HK-2 (cell line): Measurements from ENCODE around the gene POMGNT2.
"Not testable (repeated sequence)": the region's sequence is repeated elsewhere in the genome, so short reads cannot be mapped to it uniquely, and the experiment has no call there.

ENCODE experiments used
- DNase-seq: peaks from one replicate; pipeline ENCODE4 v3.0.0-alpha.2; 2018; ENCODE audit not compliant: unreplicated experiment

Gene POMGNT2

GRCh38 chr3:43075904-43076661 is 29.8 kb downstream of the POMGNT2 start:
- no peak for DNase-seq

GRCh38 chr3:43074901-43075689 is 30.8 kb downstream of the POMGNT2 start:
- DNase-seq = no peak

DNA sequence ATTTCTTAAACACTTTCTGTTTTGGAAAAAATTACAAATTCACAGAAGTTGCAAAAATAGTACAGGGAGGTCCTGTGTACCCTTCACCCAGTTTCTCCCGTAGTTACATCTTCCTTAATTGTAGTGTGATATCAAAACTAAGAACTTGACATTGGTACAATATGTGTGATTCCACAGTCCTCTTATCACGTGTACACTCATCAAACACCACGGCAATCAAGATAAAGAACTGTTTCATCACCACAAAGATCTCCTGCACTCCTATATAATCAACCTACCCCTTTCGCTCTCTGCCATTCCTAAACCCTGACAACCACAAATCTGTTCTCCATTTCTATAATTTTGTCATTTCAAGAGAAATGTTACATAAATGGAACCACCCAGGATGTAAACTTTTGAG is 31.4 kb downstream of the POMGNT2 start:
- DNase-seq = no peak

DNA sequence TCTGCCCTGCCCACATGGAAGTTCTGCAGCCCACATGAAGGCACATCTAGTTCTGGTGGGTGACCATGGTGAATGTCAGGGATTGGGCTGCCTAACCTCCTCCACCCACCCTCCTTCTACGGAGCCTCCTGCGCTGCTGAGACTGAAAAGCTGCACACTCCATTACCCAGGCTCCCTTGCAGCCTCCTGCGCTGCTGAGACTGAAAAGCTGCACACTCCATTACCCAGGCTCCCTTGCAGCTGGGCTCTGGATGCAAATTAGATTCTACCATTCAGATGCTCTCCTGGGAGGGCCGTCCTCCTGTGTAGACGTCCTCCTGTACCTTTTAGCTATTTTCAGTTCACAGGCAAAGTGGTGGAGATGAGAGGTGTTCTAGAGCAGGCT is 32.1 kb downstream of the POMGNT2 start:
- DNase-seq = no peak

DNA sequence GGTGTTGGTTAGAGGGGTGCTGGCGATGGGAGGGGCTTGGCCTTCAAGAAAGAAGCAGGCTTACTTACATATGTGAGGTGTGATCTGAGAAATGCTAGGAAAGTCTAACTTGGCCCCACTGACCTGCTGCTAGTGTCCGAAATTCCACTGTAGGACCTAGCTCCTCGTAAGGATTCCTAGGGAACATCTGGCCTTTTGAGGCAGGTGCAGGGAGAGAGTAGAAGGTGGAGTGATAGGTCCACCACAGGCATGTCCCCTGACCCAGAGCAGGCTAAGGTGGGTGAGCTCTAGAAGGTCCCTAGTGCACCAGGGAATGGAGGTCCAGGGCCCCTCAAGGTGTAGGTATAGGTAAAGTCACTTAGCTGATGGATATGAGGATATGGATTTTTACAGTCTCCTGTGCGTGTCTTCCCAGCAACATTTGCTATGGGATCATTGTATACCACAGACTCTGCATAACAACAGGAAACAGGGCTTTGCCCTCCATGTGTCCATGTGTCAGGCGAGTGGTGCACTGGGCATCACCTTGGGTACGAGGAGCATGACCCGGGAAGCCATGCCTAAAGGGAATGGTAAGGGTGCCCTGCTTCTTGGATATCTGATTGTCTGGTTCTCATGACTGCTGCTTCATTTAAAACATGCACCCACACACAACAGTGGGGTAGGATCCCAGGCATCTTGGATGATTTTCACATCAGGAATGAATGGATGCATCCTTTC is 32.6 kb downstream of the POMGNT2 start:
- no peak for DNase-seq

DNA sequence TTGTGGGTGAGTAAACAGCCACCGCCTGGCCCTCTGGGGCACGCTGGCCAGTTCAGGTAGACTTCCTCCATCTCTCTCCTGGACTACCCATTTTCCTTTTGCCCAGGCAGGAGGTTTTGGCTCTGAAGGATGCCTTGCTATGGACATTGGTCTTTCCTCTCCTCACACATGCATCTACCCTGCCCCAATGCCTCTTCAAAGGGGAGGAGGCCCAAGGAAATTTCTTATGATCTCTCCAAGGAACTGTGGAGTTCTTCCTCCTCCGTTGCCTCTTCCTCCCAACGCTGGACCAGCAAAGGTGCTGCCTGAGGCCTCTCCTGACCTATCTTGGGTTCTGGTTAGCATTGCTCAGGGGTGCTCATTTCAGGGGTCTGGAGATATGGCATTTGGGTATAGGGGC is 33.5 kb downstream of the POMGNT2 start:
- no peak for DNase-seq

- no peak for DNase-seq
Measured at GRCh38 chr3:43071313-43071893, 34.5 kb downstream of the POMGNT2 start.

DNA sequence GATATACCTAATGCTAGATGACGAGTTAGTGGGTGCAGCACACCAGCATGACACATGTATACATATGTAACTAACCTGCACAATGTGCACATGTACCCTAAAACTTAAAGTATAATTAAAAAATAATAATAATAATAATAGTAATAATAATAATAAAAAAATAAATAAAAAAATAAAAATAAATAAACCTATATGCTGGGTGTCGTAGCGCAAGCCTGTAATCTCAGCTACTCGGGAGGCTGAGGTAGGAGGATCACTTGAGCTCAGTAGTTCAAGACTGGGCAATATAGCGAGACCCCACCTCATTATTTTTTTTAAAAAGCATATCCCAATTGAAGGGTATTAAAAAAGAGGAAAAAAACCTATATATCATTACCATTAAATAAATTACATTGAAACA is 35.2 kb downstream of the POMGNT2 start:
- DNase-seq = not testable (repeated sequence)

GRCh38 chr3:43063114-43063513 is 42.8 kb downstream of the POMGNT2 start:
- no peak for DNase-seq

- DNase-seq = no peak
Measured at GRCh38 chr3:43062564-43063040, 43.3 kb downstream of the POMGNT2 start.

DNA sequence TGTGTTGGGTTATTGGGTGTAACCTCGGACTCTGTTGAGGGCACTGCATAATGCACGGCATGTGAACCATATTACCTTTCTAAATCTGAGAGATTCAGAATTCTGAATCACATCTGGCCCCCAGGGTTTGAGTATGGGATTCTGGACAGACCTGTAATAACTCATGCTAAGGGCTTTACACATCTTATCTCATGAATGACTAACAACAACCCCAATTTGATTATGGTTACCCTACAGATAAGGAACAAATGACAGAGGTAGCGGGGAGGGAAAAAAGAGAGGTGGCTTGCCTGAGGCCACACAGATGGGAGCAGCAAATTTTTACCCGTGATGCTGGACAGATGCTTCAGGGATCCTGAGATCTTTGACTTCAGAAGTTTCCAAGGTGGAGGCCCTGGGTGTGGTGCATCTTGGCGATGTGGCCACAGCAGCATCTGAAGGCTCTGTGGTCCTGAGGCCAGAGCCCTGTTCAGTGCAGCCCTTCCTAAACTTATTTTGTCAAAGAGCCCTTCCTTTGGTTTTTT is 43.8 kb downstream of the POMGNT2 start:
- no peak for DNase-seq

DNA sequence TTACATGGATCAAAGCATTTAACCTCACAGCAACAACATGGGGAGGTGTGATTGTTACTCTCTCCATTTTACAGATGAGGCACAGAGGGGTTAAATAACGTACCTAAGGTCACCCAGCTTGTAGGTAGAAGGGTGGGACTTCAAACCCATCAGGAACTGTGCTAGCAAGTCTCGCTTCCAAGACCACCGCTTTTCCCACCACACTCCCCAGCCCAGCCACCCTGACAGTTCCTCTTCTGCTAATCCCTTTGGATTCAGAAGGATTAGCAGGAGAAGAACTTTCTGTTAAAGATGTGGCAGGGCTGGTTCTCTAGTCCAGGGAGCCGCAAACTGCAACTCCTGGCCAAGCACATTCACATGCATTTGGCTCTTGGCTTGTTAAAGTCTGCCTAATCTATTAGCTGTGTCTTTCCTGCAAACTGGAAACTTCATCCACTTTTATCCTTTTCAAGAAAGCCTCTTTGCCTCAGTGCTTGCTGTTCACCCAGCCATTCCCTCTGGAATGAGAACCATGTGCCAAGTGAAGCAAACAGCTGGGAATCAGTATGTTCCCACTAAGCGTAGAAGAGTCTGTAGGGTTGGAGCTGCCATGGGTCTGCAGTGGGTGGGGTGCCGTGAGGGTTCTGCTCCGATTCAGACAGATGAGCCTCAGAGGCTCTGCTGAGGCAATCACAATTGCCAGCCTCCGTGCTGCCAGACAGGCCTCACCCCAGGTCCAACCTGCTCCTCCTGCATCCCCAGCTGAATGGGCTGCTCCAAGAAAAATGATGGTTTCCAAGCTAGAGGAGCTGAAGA is 44.6 kb downstream of the POMGNT2 start:
- no peak for DNase-seq

GRCh38 chr3:43059456-43059855 is 46.4 kb downstream of the POMGNT2 start:
- DNase-seq = no peak

DNA sequence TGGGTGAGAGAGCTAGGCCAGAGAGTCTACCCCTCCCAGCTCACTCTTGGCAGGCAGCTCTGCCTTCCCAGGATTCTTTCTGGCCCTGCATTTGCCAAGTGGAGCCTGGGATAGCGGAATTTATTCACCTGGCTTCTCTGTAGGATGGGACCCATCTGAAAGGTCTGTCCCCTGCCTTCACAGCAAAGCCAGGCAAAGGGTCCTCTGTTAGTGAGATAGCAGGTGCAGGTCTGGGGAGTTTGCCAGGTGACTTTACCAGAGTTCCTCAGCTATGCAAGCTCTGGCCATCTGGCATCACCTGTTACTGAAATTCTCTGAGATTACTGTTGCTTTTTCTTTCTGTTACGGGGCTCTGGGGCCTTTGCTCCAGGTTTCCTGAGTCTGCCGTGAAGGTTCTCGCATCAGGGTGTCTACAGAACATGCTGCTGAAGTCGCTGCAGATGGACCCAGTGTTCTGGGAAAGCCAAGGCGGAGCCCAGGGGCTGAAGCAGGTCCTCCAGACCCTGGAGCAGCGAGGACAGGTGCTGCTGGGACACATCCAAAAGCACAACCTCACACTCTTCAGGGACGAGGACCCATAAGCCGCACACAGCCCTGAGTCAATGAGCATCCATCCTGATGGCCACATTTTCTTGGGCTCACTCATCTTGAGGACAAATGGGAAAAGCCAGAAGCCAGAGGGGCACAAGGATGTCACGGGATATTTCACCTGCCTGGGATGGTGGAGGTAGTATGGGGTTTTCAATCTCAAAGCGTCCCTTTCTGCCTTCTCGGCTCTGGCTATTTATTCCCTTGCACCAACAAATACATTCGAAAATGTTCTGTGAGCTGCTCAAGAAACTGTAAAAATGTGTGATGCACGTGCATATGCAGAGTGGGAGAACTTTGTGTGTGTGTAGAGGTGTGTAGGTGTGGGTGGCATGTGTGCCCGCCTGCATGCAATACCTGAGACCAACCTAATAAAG is 49.8 kb downstream of the POMGNT2 start:
- DNase-seq = no peak

DNA sequence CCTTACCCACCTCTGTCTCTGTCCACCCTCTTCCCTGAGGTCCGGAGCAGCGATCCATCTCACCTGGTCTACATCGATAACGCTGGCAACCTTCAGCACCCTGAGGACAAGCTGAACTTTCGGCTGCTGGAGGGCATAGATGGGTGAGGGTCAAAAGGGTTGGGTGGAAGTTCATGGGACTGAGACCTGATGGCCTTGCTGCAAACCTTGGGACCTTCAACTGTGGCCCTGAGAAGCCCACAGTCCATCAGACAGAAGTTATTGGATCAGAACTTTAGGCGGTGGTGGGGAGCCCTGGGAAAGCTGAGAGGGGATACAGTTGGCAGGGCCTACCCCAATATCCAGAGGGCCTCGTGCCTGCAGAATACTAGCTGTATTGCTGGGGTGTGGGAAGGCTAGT is 50.5 kb downstream of the POMGNT2 start:
- no peak for DNase-seq

DNA sequence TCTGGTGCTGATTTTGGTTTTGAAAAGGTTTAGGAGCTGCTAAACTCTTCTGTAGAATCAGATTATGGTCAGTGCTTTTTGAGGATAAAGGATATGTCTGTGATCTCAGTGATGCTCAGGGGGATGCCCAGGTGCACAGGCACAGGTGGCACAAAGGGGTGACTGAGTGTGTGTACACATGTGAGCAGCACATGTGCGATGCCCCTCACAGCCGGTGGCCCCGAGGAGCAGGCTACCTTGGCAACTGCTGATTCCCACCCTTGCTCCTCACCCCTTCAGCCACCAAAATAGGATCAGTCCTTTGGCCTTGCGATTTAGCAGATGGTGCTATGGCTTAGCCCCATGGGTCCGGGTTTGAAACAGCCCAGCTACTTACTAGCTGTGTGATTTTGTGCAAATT is 51.1 kb downstream of the POMGNT2 start:
- DNase-seq = no peak

GRCh38 chr3:43053291-43053690 is 52.6 kb downstream of the POMGNT2 start:
- no peak for DNase-seq

GRCh38 chr3:43048470-43048869 is 57.4 kb downstream of the POMGNT2 start:
- no peak for DNase-seq

- no peak for DNase-seq
Measured at GRCh38 chr3:43046583-43046982, 59.3 kb downstream of the POMGNT2 start.

DNA sequence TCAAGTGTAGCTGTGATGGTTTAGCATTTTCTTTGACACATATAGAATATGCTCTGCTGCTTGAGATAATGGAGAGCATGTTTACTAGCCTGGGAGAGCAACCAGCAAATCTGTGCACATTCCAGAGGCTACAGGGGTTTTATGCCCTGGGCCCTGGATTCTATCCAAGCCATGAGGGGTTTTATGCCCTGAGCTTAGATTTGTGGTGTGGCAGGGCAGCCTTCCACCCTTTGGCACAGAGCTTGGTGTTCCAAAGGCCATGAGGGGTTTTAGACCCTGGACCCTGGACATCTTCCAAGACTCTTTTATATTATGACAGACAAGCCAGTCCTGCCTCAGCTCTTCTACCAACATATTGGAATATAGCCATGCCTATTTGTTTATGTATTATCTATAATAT is 60.8 kb downstream of the POMGNT2 start:
- not testable (repeated sequence) for DNase-seq
